ENCODE results near the gene C1QTNF5.
"Not testable (repeated sequence)": the region's sequence is repeated elsewhere in the genome, so short reads cannot be mapped to it uniquely, and the experiment has no call there.

C1QTNF5 gene, protein sequence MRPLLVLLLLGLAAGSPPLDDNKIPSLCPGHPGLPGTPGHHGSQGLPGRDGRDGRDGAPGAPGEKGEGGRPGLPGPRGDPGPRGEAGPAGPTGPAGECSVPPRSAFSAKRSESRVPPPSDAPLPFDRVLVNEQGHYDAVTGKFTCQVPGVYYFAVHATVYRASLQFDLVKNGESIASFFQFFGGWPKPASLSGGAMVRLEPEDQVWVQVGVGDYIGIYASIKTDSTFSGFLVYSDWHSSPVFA

DNA sequence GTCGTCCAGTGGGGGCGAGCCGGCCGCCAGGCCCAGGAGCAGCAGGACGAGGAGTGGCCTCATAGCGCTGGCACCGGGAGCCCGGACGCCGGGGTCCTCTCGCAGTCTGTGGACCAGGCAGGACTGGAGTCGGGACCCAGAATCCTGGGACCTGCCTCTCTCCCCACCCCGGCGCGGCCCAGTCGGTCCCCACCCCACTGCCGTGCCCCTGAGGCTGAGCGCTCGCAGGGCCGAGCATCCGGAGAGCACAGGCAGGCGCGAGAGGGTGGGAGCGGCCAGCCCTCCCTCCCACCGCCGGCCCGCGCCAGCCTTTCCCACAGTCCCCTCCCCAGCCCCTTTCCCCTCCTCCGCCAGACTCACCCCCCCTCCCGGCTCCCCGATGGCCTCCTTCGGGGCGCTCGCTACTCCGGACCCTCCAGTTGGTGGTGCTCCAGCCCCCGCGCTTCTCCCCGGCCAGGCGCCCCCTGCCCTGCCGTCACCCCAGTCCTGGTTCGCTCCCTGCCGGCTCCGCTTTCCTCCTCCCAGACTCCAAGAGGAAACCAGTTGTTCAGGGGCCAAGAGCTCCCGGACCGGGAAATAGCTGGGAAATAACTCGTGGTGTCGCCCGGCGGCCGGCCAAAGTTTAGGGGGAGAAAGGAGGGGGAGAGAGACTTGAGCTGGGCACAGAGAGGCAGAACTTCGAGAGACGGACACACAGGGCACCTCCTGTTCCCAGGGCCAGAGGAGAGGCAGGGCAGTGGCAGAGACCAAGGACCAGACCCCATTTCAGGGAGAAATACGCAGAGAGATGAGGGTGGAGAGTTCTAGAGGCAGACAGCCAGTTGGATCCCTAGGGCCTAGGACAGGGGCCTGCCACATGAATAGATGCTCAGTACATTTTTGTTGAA, at the start of gene C1QTNF5:
C1QTNF5 (minus strand) TSS at position 549 of the 887 bp plus-strand sequence; CDS start at position 63, 486 bp downstream.
- no peak for DNase-seq

DNA sequence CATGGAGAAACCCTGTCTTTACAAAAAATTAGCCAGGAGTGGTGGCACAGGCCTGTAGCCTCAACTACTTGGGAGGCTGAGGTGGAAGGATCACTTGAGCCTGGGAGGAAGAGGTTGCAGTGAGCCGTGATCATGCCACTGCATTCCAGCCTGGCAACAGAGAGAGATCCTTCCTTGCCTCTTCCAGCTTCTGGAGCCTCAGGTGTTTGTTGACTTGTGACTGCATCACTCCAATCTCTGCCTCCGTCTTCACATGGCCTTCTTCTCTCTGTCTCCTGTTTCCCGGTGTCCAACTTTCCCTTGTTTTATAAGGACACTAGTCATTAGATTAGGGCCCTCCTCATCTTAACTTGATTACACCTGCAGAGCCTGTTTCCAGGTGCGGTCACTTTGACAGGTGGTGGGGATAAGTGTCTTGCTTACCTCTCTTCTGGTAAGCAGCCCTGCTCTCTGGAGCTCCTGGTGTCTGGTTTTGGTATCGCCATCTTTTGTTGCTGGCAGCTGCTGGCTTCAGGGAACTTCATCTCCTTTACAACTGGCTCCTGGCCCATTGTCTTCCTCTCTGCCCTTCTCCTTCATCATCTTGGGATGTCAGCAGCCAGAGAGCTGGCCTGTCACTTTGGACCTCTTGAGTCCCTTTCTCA, 49.0 kb upstream of the C1QTNF5 start:
- DNase-seq = no peak

DNA sequence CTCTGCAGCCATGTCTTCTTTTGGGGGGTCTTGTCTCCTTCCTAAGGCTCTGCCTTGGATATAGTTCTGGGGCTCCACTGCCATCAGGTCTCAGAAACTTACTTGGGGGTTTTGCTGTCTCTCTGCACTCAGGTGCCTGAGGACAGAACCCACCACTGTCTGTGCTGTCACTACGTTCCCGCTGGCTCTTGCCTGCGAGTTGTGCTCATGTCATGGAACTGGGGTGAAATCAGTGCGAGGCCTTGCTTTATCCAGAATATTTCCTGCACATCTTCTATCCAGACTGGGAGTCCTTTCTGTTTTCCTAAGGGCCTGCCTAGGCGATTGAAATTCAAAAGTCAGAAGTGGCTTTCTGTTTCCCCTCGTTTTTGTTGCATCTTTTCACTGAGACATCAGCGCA, 47.4 kb upstream of the C1QTNF5 start:
- no peak for DNase-seq

DNA sequence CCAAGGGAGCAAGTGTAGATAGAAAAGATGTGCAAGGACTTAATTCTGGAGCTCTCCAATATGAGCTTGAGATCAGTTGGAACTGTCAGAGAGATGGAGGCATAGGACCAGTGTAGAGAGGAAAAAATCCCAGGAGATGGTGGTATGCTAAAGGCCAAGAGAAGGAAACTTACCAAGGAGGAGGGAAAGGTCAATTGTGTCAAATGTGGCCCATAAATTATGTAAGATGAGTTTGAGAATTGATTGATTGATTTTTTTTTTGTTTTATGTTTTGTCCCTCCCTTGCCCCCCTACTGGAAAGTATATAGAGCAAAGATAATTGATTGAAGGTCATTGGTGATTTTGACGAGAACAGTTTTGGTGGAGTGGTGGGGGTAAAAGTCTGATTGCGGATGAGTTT, 43.6 kb upstream of the C1QTNF5 start:
- DNase-seq = no peak

DNA sequence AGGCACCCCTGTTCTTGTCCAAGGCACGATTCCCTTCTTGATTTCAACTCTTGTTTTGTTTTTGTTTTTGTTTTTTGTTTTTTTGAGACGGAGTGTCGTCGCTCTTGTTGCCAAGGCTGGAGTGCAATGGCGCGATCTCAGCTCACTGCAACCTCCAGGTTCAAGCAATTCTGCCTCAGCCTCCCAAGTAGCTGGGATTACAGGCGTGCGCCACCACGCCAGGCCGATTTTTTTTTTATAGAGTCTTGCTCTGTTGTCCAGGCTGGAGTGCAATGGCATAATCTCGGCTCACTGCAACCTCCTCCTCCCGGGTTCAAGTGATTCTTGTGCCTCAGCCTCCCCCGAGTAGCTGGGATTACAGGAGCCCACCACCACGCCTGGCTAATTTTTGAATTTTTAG, 41.8 kb upstream of the C1QTNF5 start:
- not testable (repeated sequence) for DNase-seq

DNA sequence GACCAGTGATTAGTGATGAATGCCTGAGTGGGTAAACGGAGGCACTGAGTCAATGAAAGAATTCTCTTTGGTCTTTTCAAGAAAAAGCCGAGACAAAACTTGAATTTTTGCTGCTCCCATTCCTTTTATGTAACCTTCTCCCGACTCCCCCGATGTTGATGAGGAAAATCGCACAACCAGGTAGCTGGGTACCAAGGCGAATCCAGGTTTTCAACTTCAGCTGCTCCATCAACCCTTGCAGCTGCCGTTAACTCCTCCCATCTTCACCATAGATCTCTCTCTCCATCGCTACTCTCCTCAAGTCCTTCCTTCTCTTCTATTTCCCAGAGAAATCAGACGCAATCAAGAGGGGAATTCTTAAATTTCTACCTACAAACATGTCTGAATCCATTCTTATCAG, 41.4 kb upstream of the C1QTNF5 start:
- DNase-seq = no peak

DNA sequence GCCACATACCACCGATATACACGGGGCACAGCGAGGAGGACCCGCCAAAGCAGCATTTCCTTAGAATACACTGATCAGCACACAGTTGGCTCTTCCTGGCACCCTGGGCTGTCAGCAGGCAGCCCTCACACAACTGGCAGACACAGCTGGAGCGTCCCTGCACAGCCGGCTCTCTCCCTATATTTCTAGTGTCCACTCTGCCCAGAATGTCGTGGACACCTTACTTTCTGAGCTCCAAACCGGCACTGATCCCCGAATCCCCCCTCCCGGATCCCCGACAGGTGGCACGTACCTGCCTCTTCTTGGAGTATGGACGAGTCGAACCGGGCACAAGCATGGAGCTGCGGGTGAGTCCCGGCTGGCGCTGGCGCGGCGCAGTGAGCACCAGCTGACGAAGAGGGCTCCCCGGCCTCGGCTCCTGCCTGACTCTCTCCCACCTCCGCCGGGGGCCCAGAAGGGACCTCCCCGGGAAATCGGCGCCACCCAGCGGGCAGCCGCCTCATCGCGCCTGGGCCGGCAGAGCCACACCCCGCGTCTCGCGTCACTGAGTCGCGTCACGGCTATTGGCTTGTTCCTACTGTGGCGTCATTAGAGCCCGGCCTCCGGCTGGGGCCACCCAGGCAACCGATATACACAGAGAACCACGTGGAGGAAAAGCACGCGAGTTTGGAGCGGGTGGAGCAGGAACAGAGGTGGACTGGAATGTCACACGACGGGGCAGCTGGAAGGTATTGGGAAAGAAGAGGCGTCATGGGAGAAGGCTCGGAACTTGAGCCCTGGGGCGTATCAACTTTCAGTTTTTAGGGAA, 40.7 kb upstream of the C1QTNF5 start, which contains the start of gene USP2:
USP2 (minus strand) TSS at position 510 of the 808 bp plus-strand sequence. CDS start 8,210 bp downstream, outside the sequence.
- DNase-seq = peak; percentile 96

DNA sequence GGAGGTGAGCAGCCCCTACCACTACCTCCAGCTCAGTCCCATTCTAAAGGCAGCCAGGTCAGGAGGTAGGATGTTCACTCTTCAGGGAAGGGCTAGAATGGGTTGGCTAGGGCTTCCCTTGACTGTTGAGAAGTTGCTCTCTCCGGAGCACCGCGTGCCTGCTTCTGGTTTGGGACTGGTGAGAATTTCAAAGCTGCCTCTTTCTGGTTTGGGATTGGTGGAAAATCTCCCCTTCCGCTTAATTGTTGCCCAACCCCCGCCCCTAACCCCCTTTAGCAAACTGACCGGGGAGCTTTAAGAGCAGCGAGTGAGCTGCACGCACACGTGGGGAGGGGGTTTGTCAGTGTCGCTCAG, 40.1 kb upstream of the C1QTNF5 start:
- no peak for DNase-seq

DNA sequence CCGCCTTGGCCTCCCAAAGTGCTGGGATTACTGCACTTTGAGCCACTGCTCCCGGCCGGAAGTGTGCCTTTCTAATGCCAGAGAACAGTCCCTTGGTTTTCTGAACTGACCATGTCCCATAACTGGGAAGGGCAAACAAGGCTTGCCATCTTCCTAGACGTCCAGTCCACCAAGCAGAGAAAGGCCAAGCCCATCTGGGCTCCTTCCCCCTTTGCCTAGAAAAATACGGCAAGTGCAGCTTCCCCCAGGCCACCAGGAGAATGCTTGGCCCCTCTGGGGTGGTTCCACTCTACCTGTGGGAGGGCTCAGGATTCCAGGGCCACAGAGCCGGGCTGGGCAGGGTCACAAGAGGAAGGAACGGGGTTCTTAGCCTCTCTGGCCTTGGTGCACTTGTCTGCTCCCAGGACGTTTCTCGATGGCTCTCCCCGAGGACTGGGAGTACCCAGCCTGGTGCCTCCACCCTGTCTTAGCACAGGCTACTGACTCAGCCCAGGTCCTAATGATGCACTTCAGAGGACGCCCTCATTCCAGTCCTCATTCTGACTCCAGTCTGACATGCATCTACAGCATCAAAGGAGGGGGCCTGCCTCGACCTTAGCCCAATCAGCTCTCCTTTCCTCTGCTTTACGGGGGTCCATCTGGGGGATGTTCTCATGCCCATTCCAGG, 39.6 kb upstream of the C1QTNF5 start:
- DNase-seq = no peak

DNA sequence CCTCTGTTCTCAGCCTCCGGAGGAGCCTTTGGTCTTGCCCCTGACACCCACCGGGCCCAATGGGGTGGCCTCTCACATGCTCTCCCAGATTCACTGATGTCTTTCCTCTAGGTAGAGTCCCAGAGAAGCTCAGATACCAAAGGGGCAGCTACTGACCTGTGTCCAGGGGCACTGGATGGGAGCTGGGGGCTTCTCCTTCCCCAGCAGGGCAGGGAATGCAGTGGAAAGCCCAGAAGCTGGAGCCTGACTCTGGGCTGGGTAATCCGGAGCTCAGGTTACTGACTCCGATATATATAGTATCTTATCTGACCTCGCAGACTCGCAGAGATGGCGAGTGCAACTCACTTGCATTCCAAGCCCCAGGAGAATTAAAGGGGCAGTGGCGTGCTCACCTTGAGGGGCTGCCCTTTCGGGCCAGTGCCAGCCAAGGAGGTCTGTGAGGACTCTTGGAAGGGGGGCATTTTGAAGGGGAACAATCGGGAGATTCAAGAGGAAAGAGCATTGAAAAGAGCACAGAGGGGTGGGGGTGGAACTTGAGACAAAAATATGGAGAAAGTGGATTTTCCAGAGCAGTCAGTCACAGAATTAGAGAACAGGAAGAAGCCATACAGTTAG, 38.3 kb upstream of the C1QTNF5 start:
- DNase-seq = no peak

DNA sequence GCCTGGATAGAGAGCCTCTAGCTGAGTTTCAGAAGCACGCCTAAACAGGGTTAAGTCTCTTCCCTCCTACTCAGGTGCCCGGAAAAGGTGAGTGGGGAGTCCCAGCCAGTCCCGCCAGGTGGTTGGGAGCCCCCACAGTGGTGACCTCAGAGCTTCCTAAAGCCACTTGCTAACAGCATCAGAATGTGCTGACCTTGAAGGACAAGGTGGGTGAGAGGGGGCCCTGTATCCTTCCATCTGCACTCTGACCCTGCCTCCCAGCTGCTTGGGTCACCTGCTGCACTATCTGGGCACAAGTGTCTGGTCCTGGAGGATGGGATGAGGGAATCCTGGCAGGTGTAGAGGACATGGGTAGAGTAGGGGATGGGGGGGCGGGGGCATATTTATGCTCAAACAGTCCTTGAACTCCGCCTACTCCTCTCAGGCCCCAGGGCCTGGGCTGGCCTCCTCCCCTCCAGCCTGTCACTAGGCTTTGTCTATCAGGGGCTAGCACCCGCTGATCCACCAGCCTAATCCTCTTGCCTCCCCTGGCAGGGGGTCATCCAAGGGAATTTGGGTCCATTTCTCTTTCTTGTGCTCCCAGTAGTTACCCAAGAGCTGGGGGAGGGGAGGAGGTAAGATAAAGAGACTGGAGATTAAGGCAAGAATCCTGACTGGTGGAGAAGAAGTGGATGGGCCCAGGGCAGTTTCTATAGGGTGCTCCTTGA, 37.4 kb upstream of the C1QTNF5 start:
- DNase-seq = no peak

DNA sequence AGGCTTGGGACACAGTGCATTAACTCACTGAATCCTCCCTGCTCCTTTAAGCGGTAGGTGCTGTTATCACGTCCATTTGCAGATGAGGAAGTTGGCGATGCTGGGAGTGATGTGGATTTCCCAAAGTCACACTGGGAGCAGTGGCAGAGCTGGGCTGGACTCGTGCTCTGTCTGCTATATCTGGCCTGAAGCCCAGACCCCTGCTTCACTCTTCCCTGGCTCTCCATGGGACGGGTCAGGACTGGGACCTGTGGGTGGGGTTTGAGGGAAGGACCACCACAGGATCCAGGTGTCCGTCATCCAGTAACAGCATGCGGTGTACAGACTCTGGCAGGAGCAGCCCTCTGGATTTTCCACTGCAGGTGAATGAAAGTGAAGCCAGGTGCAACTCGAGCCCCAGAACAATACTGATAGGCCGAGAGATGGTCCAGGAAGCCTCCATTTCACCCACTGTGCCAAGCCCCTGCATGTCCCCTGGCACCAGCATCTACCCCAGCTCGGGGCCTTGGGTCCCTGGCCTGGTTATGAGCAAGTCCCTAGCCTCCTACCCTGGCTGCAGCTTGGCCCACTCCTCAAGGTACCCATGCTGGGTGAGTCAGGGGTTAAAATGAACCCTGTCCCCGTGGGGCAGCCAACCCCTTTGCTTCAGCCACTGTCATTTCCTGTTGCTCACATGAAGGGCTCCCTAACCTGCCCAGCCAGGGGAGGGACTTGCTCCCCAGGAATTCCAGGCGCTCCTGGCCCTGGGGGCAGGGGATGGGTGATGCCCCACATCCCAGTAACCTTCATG, 36.6 kb upstream of the C1QTNF5 start:
- no peak for DNase-seq

DNA sequence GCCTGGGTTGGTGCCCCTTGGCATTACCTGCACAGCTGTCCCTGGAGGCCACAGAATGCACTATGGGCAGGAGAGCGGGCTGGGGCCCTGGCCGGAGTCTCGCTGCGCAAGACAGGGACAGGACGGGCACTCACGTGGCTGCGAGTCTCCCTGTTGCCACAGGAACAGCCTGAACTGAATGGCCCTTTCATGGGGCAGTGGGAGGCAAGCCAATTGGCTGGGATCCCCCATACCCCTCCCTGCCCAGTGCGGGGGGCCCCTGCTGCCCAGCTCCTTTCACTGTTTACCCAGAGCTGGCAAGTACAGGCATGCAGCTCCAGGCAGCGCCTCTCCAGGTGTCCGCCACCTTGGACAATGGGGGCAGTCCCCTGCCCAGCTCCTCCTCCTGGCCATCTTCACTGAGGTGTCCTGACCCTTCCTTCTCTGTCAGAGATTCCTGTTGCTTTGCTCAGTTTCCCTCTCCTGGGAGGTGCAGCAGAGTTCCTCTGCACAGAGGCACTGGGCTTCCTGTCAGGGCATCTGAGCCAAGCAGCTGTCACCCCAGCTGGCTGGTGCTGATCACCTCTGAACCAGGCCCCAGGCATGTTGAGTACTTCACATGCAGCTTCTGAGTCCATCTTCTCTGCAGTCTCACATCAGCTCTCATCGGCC, 35.6 kb upstream of the C1QTNF5 start:
- DNase-seq = no peak

DNA sequence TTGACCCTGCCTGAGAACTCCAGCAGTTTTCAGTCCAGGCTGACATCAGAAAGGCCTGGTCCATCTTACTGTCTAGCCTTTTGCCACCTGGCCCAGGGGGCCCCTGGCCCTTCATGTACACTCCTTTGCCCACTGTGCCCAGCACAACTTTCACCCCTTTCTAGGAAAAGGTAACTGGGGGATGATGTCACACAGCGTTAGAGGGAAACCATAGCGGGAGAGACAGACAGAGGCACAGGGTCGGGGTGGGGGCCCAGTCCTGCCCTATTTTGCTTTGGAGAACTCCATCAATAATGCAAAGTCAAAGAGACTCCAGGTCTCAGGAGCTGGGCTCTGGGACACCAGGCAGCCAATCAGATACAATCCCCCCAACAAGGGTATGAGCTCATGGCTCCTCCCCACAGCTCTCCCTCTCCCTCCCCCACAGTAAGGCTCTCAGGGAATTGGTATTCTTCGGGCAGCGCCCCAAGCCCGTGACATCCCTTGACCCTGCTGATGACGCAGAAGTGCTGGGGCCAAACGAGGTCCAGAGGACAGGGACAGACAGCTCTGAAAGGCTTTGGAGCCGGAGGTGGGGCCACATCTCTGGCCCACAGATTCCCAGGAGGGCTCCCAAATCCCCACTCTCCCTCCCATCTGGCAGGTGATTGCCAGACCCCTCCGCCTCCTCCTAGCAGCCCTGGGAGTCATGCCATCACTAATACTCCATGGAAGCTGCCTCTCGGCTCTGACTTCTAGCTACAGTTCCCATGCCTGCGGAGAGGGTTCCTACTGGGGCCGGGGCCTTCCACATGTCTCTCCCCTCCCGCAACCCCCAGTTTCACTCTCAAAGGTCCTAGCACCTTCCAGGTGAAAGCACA, 34.9 kb upstream of the C1QTNF5 start:
- no peak for DNase-seq

DNA sequence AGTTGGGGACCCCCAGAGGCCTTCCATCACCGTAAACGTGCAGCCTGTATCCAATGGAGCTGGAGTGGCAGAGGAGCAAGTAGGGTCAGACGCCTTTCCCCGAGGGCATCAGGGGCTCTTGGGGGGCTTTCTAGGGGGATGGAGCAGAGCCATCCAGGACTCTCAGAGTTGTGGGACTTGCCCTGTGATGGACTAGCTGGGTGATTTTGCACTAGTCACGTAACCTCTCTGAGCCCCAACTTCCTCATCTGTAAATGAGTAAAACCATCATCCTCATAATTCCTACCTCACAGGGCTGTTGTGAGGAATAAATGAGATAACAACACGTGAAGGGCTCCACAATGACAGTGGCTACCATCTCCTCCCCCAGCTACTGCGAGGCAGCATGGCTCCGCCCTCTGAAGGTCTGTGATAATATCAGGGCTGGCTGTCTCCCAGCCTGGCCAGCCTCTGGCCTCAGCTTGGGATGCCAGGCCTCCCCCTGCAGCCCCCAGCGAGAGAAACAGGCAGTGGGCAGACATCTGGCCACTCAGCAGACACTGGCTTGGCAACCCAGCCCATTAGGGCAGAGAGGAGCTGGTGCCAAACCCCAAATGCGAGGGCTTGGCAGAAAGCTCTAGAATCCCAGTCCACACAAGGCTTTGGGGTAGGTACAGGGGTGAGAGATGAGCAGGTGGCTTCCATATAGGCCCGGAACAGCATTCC, 34.1 kb upstream of the C1QTNF5 start:
- no peak for DNase-seq

DNA sequence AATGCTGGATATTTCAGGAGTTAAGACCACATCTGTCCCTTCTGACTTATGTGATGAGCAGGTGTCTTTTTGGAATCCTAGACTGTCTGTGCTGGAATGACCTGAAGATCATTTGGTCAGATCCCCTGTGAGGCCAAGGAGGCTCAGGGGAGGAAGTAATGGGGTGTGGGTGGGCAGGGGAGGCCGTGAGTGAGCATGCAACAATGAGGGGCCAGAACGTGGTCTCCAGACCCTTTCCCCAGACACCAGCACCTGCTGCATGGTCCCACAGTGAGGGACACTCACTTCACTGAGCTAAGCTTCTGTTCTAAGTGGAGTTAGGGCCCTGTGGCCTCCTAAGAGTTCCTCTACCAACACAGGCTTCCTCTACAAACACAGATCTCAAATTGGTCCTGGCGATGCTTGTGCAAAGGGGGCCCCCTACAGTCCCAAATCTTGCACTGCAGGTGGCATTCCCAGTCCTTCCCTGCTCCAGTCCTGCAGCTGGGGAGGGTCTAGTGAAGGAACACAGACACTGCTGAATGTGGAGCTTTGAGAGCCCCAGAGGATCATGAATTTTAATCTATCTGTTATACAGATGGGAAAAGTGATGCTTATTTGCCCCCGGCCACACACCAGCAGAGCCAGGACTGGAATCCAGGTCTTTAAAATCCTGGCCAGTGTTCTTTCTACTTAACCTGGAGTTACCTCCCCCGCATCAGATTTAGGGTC, 33.4 kb upstream of the C1QTNF5 start:
- peak; percentile 25 to 28 for DNase-seq
